SKM-1 (cell line): Measurements from ENCODE around the gene VWA8.
"Not testable (repeated sequence)": the region's sequence is repeated elsewhere in the genome, so short reads cannot be mapped to it uniquely, and the experiment has no call there.

ENCODE experiments used
- DNase-seq: peaks from one replicate; lab custom pipeline; 2025; ENCODE audit not compliant: unreplicated experiment; lab: John Stamatoyannopoulos, UW

VWA8 gene

GRCh38 chr13:41565216-41565615, 395.7 kb downstream of the VWA8 start:
- DNase-seq, result no peak

- DNase-seq, result no peak
These were observed 396.9 kb downstream of the VWA8 start for GRCh38 chr13:41563984-41564365.

- no peak for DNase-seq
These were observed 397.4 kb downstream of the VWA8 start for GRCh38 chr13:41563341-41563983.

- no peak for DNase-seq
These were observed 398.2 kb downstream of the VWA8 start for GRCh38 chr13:41562541-41563178.

GRCh38 chr13:41562083-41562482, 398.8 kb downstream of the VWA8 start:
- DNase-seq, result no peak

- DNase-seq, result no peak
These were observed 399.7 kb downstream of the VWA8 start for GRCh38 chr13:41561170-41561569.

GRCh38 chr13:41558781-41559560, 401.9 kb downstream of the VWA8 start:
- DNase-seq, result no peak

- no peak for DNase-seq
These were observed 403.2 kb downstream of the VWA8 start for GRCh38 chr13:41557719-41558118.

- no peak for DNase-seq
These were observed 406.1 kb downstream of the VWA8 start for GRCh38 chr13:41554626-41555386.

- no peak for DNase-seq
These were observed 406.7 kb downstream of the VWA8 start for GRCh38 chr13:41554180-41554579.

- no peak for DNase-seq
These were observed 408.9 kb downstream of the VWA8 start for GRCh38 chr13:41552031-41552430.

GRCh38 chr13:41550276-41550675, 410.6 kb downstream of the VWA8 start:
- DNase-seq, result no peak

GRCh38 chr13:41549491-41549890, 411.4 kb downstream of the VWA8 start:
- DNase-seq, result no peak

GRCh38 chr13:41548910-41549309, 412.0 kb downstream of the VWA8 start:
- DNase-seq, result no peak

- no peak for DNase-seq
These were observed 412.9 kb downstream of the VWA8 start for GRCh38 chr13:41548031-41548430.

GRCh38 chr13:41547251-41548000, 413.5 kb downstream of the VWA8 start:
- no peak for DNase-seq

- DNase-seq, result no peak
These were observed 414.3 kb downstream of the VWA8 start for GRCh38 chr13:41546372-41547190.

- DNase-seq, result no peak
These were observed 415.5 kb downstream of the VWA8 start for GRCh38 chr13:41545432-41545707.

- no peak for DNase-seq
These were observed 417.1 kb downstream of the VWA8 start for GRCh38 chr13:41543664-41544300.

- not testable (repeated sequence) for DNase-seq
These were observed 418.1 kb downstream of the VWA8 start for GRCh38 chr13:41542799-41543198.
